ENCODE measurements around the gene PODXL2.
"Not testable (repeated sequence)": the region's sequence is repeated elsewhere in the genome, so short reads cannot be mapped to it uniquely, and the experiment has no call there.

PODXL2 gene

GRCh38 chr3:127605547-127605946 lies 23.4 kb upstream of the PODXL2 start:
- DNase-seq, result not testable (repeated sequence)

GRCh38 chr3:127606086-127606805 lies 22.7 kb upstream of the PODXL2 start:
- DNase-seq, result no peak

GRCh38 chr3:127606981-127607595 lies 21.9 kb upstream of the PODXL2 start:
- DNase-seq, result no peak

- DNase-seq, result no peak
Measured at GRCh38 chr3:127607675-127608361, 21.2 kb upstream of the PODXL2 start.

GRCh38 chr3:127608362-127608718 lies 20.6 kb upstream of the PODXL2 start:
- no peak for DNase-seq

GRCh38 chr3:127610105-127610504 lies 18.9 kb upstream of the PODXL2 start:
- no peak for DNase-seq

- no peak for DNase-seq
Measured at GRCh38 chr3:127611251-127611650, 17.7 kb upstream of the PODXL2 start.

GRCh38 chr3:127612966-127613365 lies 16.0 kb upstream of the PODXL2 start:
- DNase-seq, result no peak

GRCh38 chr3:127613406-127613805 lies 15.6 kb upstream of the PODXL2 start:
- DNase-seq, result no peak

GRCh38 chr3:127614928-127615589 lies 13.9 kb upstream of the PODXL2 start:
- DNase-seq, result no peak

- no peak for DNase-seq
Measured at GRCh38 chr3:127615631-127616305, 13.2 kb upstream of the PODXL2 start.

- DNase-seq, result no peak
Measured at GRCh38 chr3:127616836-127617605, 12.0 kb upstream of the PODXL2 start.

GRCh38 chr3:127618891-127619290 lies 10.1 kb upstream of the PODXL2 start:
- DNase-seq, result no peak

GRCh38 chr3:127620637-127621375 lies 8.2 kb upstream of the PODXL2 start:
- DNase-seq, result no peak

- DNase-seq, result no peak
Measured at GRCh38 chr3:127622031-127622430, 7.0 kb upstream of the PODXL2 start.

- DNase-seq, result no peak
Measured at GRCh38 chr3:127622772-127623576, 6.0 kb upstream of the PODXL2 start.

- no peak for DNase-seq
Measured at GRCh38 chr3:127624063-127624462, 4.9 kb upstream of the PODXL2 start.

GRCh38 chr3:127625821-127626220 lies 3.2 kb upstream of the PODXL2 start:
- no peak for DNase-seq

- no peak for DNase-seq
Measured at GRCh38 chr3:127628426-127628787, 578 bp upstream of the PODXL2 start.

Measured in activated naive CD4-positive, alpha-beta T cell treated with Interleukin-2 at 50 U/mL for 16 hours (primary cell).